K562 (cell line): ENCODE results near the gene SURF4. TPM values are rescaled to one million over a fixed set of nuclear protein-coding genes. Genes with fewer than 3 reads are reported as not detected.
A peak's percentile ranks its signal among the peaks of the same experiment; 100 is the strongest.

ENCODE experiments used
- CTCF ChIP-seq, 3 experiments: IDR thresholded peaks in 2 of 3; conservative IDR thresholded peaks in 1 of 3; 2 replicates each; pipeline ENCODE4 v1.5.1; 2011 to 2012; ENCODE audit warnings: low read length in 3 of 3, mild to moderate bottlenecking in 3 of 3, control low read depth in 2 of 3, improper control_type of control experiment in 1 of 3, inconsistent platforms in 1 of 3, low read depth in 1 of 3, mixed read lengths in 1 of 3, moderate library complexity in 1 of 3; ENCODE audit not compliant: insufficient read depth in 2 of 3
- E2F3 ChIP-seq: fragments of 250-450 bp; sonication (Bioruptor Pico); IDR thresholded peaks from 2 replicates; pipeline ENCODE4 v1.4.0; 2020; ENCODE audit warnings: mild to moderate bottlenecking
- EP400 ChIP-seq: fragments of 450-650 bp; IDR thresholded peaks from 2 replicates; pipeline ENCODE4 v1.6.1; 2017; ENCODE audit warnings: antibody characterized with exemption, mild to moderate bottlenecking, moderate library complexity
- MAX ChIP-seq: sonication (generic); formaldehyde crosslinking; IDR thresholded peaks from 2 replicates; pipeline ENCODE4 v1.9.0; 2022; ENCODE audit warnings: mild to moderate bottlenecking, missing genetic modification reagents
- NFRKB ChIP-seq: fragments of 450-650 bp; IDR thresholded peaks from 2 replicates; pipeline ENCODE4 v1.6.1; 2016; ENCODE audit warnings: low read depth
- NRF1 ChIP-seq, 2 experiments: fragments of 450-650 bp; IDR thresholded peaks in 1 of 2; conservative IDR thresholded peaks in 1 of 2; 2 replicates each; pipeline ENCODE4 v1.6.1; 2014; ENCODE audit warnings: mild to moderate bottlenecking in 2 of 2
- POLR2A ChIP-seq: fragments of 450-650 bp; conservative IDR thresholded peaks from 2 replicates; pipeline ENCODE4 v1.6.1; 2016
- PRDM10 ChIP-seq: fragments of 450-650 bp; IDR thresholded peaks from 2 replicates; pipeline ENCODE4 v1.6.1; 2018; ENCODE audit not compliant: partially characterized antibody
- TAF1 ChIP-seq: IDR thresholded peaks from 2 replicates; pipeline ENCODE4 v1.6.1; 2011; ENCODE audit warnings: mild to moderate bottlenecking, low read length, moderate library complexity; ENCODE audit not compliant: insufficient read depth, control insufficient read depth, severe bottlenecking; ENCODE audit errors: extremely low read depth
- TRIM24 ChIP-seq, 2 experiments: fragments of 450-650 bp; IDR thresholded peaks; 2 replicates each; pipeline ENCODE4 v1.6.1; 2016
- ZBTB9 ChIP-seq: fragments of 450-650 bp; formaldehyde crosslinking; IDR thresholded peaks from 2 replicates; pipeline ENCODE4 v1.4.0; 2020; ENCODE audit warnings: mild to moderate bottlenecking, moderate library complexity
- polyA plus RNA-seq, 8 experiments: library from polyadenylated mRNA; depleted of rRNA in 4 of 8; stranded (reverse) in 5 of 8; unstranded in 3 of 8; fragments of >200 nt; fragmentation: Nextera tagmentation in 2 of 8; fragmentation: Illumina TruSeq in 1 of 8; extraction: Ambion mirVana in 2 of 8; extraction: Trizol in 1 of 8; gene quantifications; 2 replicates each; pipeline versions ENCODE4 v1.2.1 to v1.2.3, GENCODE V29; 2011 to 2014; ENCODE audit warnings: inconsistent platforms in 1 of 8, missing spikeins in 1 of 8
- total RNA-seq, 7 experiments: library from RNA; depleted of rRNA in 6 of 7; stranded (reverse); fragments of >200 nt in 6 of 7; fragmentation: Illumina TruSeq in 2 of 7; extraction: Trizol in 2 of 7; gene quantifications; 2 replicates each; pipeline versions ENCODE4 v1.2.1 to v1.2.3, GENCODE V29; 2011 to 2021; ENCODE audit warnings: low replicate concordance in 1 of 7
- TF ChIP-seq, protein P1 (sequence below): fragments of 200-800 bp; sonication (Bioruptor generic); IDR thresholded peaks from 2 replicates; pipeline ENCODE4 v1.6.1; 2017; ENCODE audit warnings: missing genetic modification characterization, missing compliant biosample characterization
- TF ChIP-seq, protein P2 (sequence below), 2 experiments: fragments of 250-450 bp in 1 of 2; fragments of 450-650 bp in 1 of 2; sonication (Bioruptor Pico) in 1 of 2; IDR thresholded peaks; 2 replicates each; pipeline versions ENCODE4 v1.6.1 to v1.8.0; 2016 to 2021; ENCODE audit warnings: mild to moderate bottlenecking in 2 of 2, moderate library complexity in 2 of 2, missing compliant biosample characterization in 1 of 2, missing genetic modification characterization in 1 of 2

Gene SURF4
- total and polyA plus RNA-seq, 9 of the 15 experiments (the other 6 are each of a cell fraction or from before 2014, with no cell fraction given) = 8.4 to 176 (median 130) TPM

DNA sequence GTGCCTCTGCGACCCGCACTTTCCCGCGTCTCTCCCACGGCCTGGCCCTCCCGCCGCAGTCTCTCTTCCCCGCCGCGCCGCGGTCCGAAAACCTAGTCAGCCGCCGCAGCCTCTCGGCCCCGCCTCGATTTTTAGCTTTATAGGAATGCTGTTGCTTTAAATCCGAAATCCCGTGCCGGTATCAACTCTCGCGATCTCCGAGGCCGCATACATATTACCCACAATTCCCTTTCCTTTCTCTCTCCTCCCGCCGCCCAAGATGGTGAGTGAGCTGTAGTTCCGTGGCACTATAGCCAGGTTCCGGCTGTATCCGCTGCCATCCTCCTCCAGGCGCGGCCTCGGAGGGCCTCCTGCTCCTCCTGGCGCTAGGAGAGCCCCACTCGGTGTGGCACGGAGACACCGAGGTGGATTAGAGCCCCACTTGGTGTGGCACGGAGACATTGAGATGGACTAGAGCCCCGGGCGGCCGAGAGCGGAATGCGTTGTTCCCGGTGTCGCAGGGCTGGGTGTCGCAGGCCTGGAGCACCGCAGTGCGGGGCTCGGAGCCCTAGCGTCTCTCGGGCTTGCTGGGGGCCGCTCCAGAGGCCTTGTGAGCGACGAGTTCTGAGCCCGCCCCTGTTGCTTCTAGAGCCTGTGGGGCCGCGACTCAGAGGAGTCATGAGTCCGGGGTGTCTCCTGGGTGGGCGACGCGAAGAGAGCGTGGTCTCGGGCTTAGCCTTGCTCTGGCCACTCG, 27.7 kb downstream of the SURF4 start, which contains the start of the genes MED22 and RPL7A (continued):
- TF ChIP-seq, protein P1, sequence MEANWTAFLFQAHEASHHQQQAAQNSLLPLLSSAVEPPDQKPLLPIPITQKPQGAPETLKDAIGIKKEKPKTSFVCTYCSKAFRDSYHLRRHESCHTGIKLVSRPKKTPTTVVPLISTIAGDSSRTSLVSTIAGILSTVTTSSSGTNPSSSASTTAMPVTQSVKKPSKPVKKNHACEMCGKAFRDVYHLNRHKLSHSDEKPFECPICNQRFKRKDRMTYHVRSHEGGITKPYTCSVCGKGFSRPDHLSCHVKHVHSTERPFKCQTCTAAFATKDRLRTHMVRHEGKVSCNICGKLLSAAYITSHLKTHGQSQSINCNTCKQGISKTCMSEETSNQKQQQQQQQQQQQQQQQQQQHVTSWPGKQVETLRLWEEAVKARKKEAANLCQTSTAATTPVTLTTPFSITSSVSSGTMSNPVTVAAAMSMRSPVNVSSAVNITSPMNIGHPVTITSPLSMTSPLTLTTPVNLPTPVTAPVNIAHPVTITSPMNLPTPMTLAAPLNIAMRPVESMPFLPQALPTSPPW (CRISPR knock-in tag) = peak; percentile 68
- peak; percentile 94 for TF ChIP-seq NFRKB
- TF ChIP-seq ZBTB9 (CRISPR knock-in tag) = peak; percentile 85; the same call in 1 of the 2 replicates
- TF ChIP-seq E2F3 (CRISPR knock-in tag) = peak; percentile 68; the same call in 1 of the 2 replicates
- TF ChIP-seq, protein P2, sequence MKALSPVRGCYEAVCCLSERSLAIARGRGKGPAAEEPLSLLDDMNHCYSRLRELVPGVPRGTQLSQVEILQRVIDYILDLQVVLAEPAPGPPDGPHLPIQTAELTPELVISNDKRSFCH (CRISPR knock-in tag; IDR thresholded peaks at IDR 0.05) = no peak
- TF ChIP-seq, protein P2 (tag; IDR thresholded peaks at IDR 0.05) = peak; percentile 79; the same call in 1 of the 2 replicates
- TF ChIP-seq PRDM10 = peak; percentile 12
- TF ChIP-seq TAF1 = peak; percentile 100
- peak; percentile 76 for TF ChIP-seq MAX
- 0 out of 4 replicates have a peak, but pooled peaks of 1 of the 2 experiments have one; percentile 8 for TF ChIP-seq NRF1 (conservative IDR thresholded peaks at IDR 0.05 in 1 of 2, IDR thresholded peaks at IDR 0.05 in 1 of 2)
- peak; percentile 99 for TF ChIP-seq POLR2A
- peak in 1 of 3 experiments; percentile 16; a peak in 1 of 6 replicates for TF ChIP-seq CTCF (IDR thresholded peaks at IDR 0.05 in 2 of 3, conservative IDR thresholded peaks at IDR 0.05 in 1 of 3; ENCODE audit: insufficient read depth in 2 of 3, low read depth in 1 of 3, low read length in 3 of 3)
- peak; percentile 98 for TF ChIP-seq EP400
- peak in 1 of 2 experiments; percentile 73; a peak in 2 of 4 replicates for TF ChIP-seq TRIM24 (IDR thresholded peaks at IDR 0.05)
